Peyer's patch (tissue), 4 donors: Measurements from ENCODE around the gene CRACR2A. TPM values are rescaled to one million over a fixed set of nuclear protein-coding genes. Genes with fewer than 3 reads are reported as not detected.

Experiments used
- DNase-seq, 3 donors: peaks; one replicate each; pipeline ENCODE4 v3.0.0-alpha.2; 2017 to 2019
- H3K27ac ChIP-seq, 4 donors: fragments of 200-600 bp; sonication (generic); one replicate each; pipeline ENCODE4 v1.5.1; 2016 to 2019
- H3K27me3 ChIP-seq, 2 donors: fragments of 200-600 bp; sonication (generic); one replicate each; pipeline ENCODE4 v1.5.1; 2019
- H3K36me3 ChIP-seq, 3 donors: fragments of 200-600 bp; sonication (generic); one replicate each; pipeline ENCODE4 v1.5.1; 2016 to 2019
- H3K4me1 ChIP-seq, 4 donors: fragments of 200-600 bp; sonication (generic); one replicate each; pipeline ENCODE4 v1.5.1; 2016 to 2019
- H3K4me3 ChIP-seq, 4 donors: fragments of 200-600 bp; sonication (generic); 1 replicate in 3 of 4; 2 replicates in 1 of 4; pipeline ENCODE4 v1.5.1; 2016 to 2019; ENCODE audit warnings: mild to moderate bottlenecking in 1 of 4
- H3K9me3 ChIP-seq, 4 donors: fragments of 200-600 bp; sonication (generic); one replicate each; pipeline ENCODE4 v1.5.1; 2016 to 2019; ENCODE audit warnings: mild to moderate bottlenecking in 1 of 4
- POLR2A ChIP-seq, 2 donors: fragments of 450-650 bp; IDR thresholded peaks; one replicate each; pipeline ENCODE4 v1.5.1; 2017; ENCODE audit warnings: antibody characterized with exemption in 2 of 2, mild to moderate bottlenecking in 2 of 2, moderate library complexity in 2 of 2
- total RNA-seq, 4 donors: library from RNA; depleted of rRNA; stranded (reverse); fragments of >200 nt; gene quantifications; one replicate each; pipeline ENCODE4 v1.1.0, GENCODE V29; 2016
- TF ChIP-seq, protein P1 (sequence below), 6 experiments: fragments of 450-650 bp in 4 of 6; fragments of 200-600 bp in 2 of 6; sonication (generic) in 1 of 6; IDR thresholded peaks; one replicate each; pipeline ENCODE4 v1.5.1; 2017 to 2019; ENCODE audit warnings: antibody characterized with exemption in 6 of 6, mild to moderate bottlenecking in 3 of 6, moderate library complexity in 1 of 6

Gene CRACR2A
- total RNA-seq, 4 donors from 2014 or later, result 52.3 to 81.7 (median 65.9) TPM

DNA sequence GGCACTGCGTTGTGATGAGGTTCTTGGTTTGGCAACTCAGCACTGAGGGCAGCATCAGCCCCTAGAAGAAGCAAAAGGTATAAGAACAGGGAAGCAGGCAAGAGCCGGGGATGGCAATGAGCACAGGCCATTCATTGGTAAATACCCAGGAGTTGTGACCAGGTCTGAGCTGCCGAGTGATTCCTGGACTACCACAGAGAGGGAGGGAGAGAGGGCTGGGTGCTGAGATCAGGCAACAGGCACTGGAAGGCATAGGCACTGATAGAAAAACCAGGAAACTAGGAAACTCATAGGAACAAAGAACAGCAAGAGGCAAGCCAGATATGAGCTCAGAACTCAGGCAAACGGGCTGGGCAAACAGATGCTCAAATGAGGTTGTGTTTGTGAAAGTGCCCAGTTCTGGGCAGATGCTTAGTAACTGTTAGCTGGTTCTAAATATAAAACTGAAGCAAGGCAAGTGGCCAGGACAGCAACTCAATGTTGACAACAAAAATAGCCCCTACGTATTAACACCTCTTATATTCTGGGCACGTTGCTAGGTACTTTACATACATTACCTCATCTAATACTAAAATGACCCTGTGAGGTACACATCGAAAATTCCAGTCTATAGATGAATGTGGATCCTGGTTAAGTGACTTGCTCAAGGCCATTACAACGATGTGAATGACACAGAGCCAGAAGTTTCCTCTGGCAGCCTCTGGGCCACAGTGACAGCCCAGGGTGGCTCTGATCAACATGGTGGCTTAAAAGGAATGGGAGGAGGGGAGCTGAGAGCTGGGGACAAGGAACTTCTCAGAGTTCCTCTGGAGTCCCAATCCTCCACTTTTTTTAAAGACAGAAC, 140.8 kb downstream of the CRACR2A start:
- no peaks in the 10 kb centered on the region for H3K9me3 ChIP-seq
- peaks cover 0 to 4% (median 0%) of the 10 kb centered on the region in 3 donors for H3K36me3 ChIP-seq
- H3K4me1 ChIP-seq, result no peaks in the 10 kb centered on the region
- DNase-seq, result no peak
- TF ChIP-seq POLR2A (IDR thresholded peaks at IDR 0.05), result no peak
- TF ChIP-seq, protein P1, sequence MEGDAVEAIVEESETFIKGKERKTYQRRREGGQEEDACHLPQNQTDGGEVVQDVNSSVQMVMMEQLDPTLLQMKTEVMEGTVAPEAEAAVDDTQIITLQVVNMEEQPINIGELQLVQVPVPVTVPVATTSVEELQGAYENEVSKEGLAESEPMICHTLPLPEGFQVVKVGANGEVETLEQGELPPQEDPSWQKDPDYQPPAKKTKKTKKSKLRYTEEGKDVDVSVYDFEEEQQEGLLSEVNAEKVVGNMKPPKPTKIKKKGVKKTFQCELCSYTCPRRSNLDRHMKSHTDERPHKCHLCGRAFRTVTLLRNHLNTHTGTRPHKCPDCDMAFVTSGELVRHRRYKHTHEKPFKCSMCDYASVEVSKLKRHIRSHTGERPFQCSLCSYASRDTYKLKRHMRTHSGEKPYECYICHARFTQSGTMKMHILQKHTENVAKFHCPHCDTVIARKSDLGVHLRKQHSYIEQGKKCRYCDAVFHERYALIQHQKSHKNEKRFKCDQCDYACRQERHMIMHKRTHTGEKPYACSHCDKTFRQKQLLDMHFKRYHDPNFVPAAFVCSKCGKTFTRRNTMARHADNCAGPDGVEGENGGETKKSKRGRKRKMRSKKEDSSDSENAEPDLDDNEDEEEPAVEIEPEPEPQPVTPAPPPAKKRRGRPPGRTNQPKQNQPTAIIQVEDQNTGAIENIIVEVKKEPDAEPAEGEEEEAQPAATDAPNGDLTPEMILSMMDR (IDR thresholded peaks at IDR 0.05), result no peak
- no peaks in the 10 kb centered on the region for H3K27me3 ChIP-seq
- H3K27ac ChIP-seq, result no peak overlapping the region
- H3K4me3 ChIP-seq, result no peak overlapping the region

DNA sequence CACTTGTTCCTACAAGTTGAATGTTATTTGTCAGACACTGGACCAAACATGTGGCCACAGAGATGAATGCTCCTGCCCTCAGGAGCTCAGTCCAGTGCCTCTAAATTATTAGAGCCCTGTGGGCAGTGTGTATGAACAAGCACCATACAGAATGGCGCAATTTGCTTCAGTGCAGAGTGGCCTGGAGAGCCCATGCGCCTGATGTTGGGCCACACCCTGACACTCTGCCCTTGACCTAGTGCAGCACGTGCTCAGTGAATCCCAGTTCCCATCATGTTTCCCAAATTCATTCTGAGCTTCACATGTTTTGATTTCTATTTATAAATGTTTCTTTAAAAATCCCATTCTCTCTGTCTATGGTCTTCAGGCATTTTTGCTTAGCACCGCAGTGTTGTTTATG, 145.1 kb downstream of the CRACR2A start:
- Histone ChIP-seq H3K27ac (no peak overlapping the region), H3K27me3 (no peaks in the 10 kb centered on the region), H3K4me3 (no peak overlapping the region), H3K4me1 (no peaks in the 10 kb centered on the region), H3K36me3 (no peaks in the 10 kb centered on the region), H3K9me3 (no peaks in the 10 kb centered on the region)
- peak in 1 of 3 donors; percentile 15 for DNase-seq
- TF ChIP-seq, protein P1 (IDR thresholded peaks at IDR 0.05), result no peak
- TF ChIP-seq POLR2A (IDR thresholded peaks at IDR 0.05), result no peak

DNA sequence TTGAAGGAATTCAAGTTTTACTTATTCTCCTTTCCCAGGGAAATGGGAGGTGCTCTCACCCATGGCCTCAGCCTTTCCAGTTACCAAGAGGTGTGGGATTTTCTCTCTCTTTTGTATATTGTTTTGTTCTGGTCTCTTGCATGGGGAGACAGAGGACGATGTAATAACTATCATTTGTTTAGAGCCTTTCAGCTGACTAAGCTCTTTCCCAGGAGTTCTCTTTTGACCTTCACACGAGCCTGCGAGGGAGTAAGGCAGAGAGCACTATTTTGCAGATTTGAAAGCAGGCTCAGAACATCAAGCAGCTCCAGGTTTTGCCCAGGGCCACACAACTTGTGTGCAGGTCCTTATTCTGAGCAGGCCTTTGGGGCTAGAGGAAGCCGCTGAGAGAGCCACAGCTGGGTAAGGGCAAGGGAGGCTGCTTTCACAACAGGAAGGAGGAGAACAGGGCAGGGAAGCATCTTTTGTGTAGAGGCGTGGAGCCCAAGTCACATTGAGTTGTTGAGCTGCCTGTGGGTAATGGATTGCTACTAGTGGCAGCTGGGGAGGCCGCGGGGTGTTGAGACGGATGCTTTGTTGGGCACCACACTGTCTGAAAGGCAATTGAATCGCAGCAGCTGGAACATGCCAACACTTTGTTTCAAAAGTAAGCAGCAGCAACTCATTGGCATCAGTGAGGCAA, 145.7 kb downstream of the CRACR2A start:
- TF ChIP-seq, protein P1 (IDR thresholded peaks at IDR 0.05), result no peak
- TF ChIP-seq POLR2A (IDR thresholded peaks at IDR 0.05), result no peak
- Histone ChIP-seq H3K4me3 (no peak overlapping the region), H3K4me1 (no peaks in the 10 kb centered on the region), H3K36me3 (no peaks in the 10 kb centered on the region), H3K9me3 (no peaks in the 10 kb centered on the region), H3K27me3 (no peaks in the 10 kb centered on the region), H3K27ac (no peak overlapping the region)
- peak in 1 of 3 donors; percentile 32 for DNase-seq

DNA sequence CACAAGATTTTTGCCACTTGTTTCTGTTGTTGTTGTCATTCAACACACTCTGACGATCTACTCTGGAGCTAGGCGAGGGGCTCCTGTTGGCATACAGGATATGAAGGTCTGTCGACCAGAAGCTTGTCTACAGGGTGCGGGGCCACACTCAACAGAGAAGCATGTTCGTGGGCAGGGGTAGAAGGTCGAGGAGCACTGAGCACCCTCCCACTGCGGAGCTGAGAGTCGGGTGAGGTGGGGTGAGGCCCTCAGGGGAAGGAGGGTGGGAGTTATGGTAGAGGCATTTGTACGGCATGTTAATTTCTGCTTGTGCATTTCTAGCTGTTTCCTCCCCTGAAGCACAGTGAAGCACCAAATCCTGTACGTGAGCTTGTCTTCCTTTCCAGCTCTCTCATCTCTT, 146.8 kb downstream of the CRACR2A start:
- Histone ChIP-seq H3K27me3 (no peaks in the 10 kb centered on the region), H3K4me1 (no peaks in the 10 kb centered on the region), H3K9me3 (no peaks in the 10 kb centered on the region), H3K4me3 (no peak overlapping the region), H3K36me3 (no peaks in the 10 kb centered on the region), H3K27ac (no peak overlapping the region)
- no peak for DNase-seq
- TF ChIP-seq POLR2A (IDR thresholded peaks at IDR 0.05), result no peak
- TF ChIP-seq, protein P1 (IDR thresholded peaks at IDR 0.05), result no peak

DNA sequence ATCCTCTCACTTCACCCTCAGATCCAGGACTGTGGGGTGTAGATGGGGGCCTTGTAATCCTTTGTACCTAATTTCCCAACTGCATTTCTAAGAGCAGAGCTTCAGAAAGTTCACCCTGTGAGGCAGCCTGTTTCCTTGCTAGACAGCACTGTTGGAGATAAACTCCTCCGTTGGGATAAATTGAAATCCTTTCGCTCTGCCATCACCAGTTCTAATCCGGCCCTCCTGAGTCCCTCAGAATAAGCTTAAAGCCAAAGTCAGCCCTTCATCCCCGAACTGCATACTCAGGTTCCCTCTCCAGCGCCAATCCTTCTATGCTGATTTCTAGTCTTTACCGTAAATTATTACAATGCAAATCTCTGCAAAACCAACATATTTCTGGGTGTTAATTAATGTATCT, 147.2 kb downstream of the CRACR2A start:
- Histone ChIP-seq H3K4me3 (no peak overlapping the region), H3K27me3 (no peaks in the 10 kb centered on the region), H3K36me3 (no peaks in the 10 kb centered on the region), H3K4me1 (no peaks in the 10 kb centered on the region), H3K27ac (no peak overlapping the region), H3K9me3 (no peaks in the 10 kb centered on the region)
- TF ChIP-seq, protein P1 (IDR thresholded peaks at IDR 0.05), result no peak
- no peak for TF ChIP-seq POLR2A (IDR thresholded peaks at IDR 0.05)
- DNase-seq, result no peak
